NCI-H2081 treated with DMSO at 0.1 percent for 48 hours (cell line): ENCODE measurements around the gene DENND2D.

Source experiments
- DNase-seq: peaks from one replicate; lab custom pipeline; 2025; lab: John Stamatoyannopoulos, UW

Gene DENND2D

DNA sequence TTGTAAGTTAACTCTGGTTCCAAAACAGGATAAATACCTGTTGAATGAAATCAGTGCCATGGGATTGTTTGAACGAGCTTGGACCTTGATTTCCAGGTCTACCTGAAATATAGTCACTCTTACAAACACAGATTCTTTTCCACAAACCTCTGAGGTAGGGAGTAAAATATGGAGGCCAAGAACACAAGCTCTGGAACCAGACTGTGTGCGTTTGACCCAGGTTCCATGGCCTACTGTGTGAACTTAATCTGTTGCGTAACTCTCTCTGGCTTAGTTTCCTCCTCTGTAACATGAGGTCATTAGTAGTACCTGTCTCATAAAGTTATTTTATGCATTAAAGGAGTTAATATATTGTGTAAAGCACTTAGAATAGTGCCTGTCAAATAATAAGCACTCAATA lies 25.1 kb downstream of the DENND2D start:
- DNase-seq: no peak

DNA sequence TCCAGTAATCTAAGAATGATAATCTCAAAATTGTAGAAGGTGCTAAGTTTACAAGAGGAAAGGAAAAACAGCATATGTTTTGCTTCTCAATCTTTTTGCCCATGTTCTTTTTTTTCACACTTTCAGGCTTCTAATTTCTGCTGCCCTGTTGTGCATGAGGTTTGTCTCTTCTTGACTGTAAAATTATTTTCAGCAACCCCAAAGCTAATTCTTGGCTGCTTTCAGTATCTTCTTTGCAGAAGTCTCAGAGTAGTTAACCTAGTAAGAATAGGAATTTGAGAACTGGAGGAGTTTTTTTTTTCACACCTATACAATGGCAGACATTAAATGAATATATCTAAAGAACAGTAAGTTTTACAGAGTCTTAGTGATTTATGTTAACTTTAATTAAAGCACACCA lies 26.4 kb downstream of the DENND2D start:
- DNase-seq: no peak

DNA sequence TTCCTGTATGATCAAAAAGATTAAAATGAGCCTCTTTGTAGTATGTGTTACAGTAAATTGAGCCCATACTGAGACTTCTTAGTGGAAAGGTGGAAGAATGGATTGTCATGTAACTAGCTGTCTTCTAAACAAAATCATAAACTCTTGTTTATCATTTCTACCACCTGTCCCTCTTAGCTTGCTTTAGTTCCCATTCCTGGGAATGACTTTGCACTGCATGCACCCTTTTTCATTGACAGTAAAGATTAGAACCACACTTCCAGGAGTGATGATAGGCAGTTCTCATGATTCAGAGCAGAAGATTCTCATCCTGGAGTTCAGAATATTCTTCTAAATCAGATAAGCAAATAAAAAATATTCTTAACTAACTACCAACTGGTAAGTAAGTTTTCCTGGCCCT lies 28.0 kb downstream of the DENND2D start:
- no peak for DNase-seq

DNA sequence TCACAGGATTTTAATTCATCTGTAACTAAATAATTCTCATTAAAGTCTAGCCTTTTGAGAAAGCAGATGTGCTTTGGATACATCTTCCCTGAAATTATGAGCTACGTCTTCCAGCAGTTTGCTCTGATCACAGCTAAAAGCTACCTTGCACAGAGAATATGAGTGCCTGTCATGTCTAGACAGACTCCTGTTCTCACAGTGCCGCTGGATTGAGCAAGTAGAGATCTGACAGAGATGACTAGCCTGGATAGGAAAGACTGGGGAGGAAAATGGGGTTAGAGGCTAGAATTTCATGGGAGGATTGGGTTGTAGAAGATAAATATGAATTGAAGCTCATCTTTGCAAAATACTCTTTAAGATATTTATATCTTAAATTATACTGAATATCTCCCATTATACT lies 36.3 kb downstream of the DENND2D start:
- no peak for DNase-seq

DNA sequence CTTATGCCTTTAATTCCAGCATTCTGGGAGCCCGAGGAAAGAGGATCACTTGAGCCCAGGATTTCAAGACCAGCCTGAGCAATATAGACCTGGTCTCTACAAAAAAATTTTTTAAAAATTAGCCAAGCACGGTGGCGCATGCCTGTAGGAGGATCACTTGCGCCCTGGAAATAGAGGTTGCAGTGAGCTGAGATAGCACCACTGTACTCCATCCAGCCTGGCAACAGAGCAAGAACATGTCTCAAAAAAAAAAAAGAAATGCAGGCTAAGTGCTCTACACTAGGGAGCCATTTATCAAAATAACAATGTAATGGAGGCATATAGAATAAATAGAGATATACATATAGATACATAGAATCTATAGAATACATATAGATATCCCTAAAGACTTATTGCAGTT lies 37.1 kb downstream of the DENND2D start:
- DNase-seq: no peak

DNA sequence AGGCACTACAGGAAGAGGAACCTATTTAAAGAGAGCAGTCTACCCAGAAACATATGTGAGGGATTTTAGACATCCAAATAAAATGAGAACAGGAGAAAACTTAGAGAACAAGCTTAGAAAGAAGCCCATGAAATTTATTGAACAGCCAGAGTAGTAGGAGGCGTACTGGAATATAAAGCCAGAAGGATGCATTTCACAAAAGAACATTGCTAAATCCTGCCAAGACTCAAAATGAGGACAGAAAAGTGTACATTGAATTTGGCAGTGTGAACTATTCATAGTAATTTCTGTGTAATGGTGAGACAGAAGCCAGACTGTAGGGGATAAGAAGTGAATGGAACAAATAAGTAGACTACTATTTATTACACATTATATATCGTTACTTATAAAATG lies 38.0 kb downstream of the DENND2D start:
- no peak for DNase-seq

DNA sequence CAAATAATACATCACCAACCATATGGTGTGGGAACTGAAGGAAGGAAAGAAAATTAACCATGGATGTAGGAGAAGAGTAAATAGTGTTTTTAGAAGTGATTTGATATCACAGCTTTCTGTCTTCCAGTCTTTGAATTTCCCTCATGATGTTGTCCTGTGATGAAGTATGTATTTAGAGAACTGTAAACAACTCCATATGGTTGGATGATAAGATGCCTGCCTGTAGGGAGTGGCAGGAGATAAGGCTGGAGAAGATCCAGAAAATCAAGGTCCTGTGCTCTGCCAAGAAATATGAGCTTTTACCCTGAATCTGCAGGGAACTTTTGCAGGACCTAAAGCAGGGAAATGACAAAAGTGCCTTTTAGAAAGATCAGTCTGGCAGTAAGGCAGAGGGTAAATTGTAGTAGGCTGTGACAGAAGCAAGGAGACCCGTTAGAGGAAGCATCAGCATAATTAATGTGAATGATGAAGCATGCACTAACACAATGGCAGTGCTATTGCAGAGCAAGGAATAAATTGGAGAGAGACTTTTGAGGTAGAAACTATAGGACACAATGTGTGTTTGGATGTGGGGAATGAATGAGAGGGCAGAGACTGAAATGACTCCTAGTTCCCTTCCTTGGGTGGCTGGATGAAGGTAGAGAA lies 38.5 kb downstream of the DENND2D start:
- DNase-seq: no peak

DNA sequence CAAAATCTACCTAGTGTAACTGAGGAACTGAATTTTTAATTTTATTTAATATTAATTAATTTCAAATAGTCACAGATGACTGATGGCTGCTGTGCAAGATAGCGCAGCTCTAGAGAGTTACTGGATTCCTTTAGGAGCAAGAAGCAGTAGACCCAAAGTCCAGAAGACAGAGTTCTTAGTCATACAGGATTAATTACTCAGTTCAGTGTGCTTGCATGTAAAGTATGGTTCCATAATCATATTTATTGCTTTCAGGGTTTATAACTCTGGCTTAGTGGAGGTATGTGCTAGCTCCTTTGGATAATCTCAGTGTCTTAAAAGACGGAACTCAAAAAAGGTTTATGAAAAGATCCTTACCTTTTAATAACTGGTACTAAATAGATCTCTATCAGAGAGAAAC lies 43.0 kb downstream of the DENND2D start:
- DNase-seq: no peak

DNA sequence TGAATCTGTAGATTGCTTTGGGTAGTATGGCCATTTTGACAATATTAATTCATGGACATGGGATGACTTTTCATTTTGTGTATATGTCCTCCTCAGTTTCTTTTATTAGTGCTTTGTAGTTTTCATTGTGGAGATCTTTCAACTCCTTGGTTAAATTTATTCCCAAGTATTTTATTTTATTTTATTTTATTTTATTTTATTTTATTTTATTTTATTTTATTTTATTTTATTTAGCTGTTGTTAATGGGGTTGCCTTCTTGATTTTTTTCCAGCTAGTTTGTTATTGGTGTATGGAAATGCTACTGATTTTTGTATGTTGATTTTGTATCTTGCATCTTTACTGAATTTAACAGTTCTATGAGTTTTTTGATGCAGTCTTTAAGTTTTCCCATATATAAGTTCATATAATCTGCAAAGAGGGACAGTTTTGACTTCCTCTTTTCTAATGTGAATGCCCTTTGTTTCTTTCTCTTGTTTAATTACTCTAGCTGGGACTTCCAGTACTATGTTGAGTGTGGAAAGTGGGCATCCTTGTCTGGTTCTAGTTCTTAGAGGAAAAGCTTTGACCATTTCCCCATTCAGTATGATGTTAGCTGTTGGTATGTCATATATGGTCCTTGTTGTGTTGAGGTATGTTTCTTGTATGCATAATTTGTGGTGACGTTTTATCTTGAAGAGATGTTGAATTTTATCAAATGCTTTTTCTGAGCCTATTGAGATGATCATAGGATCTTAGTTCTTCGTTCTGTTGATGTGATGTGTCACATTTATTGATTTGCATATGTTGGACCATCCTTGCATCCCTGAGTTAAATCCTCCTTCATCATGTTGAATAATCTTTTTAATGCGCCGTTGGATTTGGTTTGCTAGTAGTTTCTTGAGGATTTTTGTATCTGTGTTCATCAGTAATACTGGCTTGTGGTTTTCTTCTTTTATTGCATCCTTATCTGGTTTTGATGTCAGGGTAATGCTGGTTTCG lies 46.1 kb downstream of the DENND2D start:
- DNase-seq: no peak

DNA sequence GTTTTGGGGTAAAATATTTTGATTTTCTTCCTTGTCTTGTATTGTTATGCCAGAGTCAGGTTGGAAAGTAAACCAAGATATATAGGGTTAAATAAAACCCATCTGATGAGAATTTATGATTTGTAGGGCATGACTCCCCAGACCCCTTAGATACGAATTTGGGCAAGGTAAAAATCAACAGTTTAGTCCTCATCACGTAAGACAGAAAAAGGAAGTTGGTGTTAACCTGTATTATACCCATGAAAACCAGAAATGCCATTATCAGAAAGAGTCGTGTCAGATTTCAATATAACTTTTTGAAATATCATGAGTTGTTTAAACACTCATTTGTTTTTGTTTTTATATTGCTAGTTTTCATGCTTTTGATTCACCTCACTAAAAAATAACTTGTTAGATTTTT lies 48.6 kb downstream of the DENND2D start:
- no peak for DNase-seq

DNA sequence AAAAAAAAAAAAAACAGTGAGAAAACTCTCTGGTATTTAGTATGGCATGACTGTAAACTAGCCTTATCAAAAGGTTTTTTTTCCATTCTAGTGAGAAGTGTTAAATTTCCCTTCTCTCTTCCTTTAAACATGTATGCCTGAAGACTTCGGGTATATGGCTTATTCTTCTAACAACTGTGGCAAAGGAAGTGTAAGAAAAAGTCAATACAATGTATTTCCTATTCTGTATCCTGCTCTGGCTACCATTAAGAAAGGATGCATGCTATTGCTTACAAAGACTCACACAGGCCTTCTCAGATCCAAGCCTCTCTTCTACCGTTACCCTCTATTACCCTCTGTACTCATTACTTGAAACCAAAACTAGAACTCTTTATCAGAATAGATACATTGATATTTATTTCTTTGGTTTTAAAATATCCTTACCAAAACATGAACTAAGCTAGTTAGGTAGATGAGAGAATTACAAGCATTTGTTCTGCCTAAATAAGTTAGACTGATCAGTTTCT lies 52.0 kb downstream of the DENND2D start:
- no peak for DNase-seq

DNA sequence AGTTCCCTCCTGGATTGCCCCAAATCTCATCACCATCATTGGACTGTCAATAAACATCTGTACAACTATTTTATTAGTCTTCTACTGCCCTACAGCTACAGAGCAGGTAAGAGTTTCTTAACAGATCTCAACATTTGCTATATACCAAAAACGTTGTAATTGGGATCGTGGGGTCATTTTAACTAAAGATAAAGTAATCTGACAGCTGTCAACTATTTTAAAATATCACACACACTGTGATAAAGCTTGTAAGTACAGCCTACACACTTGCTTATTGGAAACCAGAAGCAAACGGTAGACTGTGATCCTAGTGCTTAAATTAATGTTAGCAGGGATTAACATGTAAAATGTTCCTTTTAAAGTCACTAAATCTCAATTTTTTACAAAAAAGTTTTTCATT lies 52.5 kb downstream of the DENND2D start:
- no peak for DNase-seq

DNA sequence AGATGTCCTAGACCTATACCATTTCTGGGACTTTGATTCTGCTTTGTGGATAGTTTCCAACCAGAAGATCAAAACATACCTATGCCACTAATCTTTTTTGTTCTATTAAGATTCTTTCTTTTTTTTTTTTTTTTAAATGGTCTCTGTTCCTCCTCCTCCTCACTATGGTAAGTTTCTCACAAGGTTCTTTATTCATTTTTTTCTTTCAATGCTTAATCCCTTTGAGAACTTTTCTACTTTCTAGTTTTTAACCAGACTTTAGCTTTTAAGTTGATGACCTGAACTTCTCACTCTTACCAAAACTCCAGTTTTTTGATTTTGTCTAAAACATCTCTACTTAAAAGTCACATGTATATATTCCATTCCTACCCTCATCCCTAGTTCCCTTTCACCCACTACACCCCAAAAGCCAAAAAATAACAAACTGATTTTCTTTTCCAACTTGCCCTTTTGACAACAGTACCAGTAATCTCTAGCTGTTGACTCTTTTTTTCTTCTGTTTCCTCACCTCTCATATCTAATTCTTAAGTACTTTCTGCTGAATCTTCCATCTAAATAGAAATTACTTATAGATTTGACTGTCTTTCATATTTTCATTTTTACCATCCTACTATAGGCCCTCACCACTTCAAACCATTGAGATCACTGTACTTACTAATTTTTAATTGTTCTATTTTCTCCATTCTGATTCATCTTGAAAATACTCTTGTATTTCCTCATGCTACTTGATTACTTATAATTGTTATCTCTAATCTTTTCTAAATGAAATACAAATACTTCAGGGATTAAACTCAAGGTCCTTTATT lies 54.3 kb downstream of the DENND2D start:
- DNase-seq: no peak

DNA sequence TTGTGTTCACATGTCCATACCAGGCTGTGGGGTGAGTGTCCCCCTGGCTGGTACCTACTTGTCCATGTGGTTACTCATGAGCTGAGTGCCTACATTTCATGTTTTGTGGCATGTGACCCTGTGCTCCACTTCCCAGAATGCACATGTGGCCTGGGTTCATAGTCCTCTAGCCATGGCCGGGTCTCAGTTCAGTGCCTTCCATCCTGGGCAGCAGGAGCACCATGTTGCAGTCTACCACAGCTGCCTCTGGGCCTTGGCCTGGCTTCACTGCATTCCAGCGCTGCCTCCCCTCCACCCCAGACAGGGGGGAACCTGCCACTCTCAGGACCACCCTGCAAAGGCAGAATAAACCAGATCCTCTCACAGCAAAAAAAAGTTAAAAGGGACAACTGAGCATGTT lies 54.9 kb downstream of the DENND2D start:
- DNase-seq: no peak

DNA sequence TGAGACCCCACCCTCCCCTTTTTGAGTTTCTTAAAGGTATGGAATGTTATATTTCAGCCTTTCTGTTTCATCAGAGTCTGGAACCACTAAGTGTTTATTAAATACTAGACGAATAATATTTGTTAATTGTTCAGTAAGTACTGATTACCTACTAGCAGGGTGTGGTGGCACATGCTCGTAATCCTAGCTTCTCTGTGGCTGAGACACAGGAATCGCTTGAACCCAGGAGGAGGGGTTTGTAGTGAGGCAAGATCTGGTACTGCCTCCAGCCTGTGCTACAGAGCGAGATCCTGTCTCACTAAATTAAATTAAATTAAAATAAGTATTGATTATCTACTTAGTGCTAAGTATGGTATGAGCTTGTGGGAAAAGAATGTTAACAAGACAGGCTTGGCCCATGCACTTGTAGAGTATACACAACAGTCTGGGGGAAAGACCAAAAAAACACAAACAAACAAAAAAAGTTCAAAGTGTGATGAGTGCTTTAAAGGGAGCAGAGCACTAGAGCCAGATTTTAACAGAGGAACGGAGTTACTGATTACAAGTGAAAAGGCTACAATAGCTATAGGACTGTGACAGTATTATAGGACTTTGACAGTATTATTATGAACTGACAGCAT lies 58.0 kb downstream of the DENND2D start:
- DNase-seq: no peak

DNA sequence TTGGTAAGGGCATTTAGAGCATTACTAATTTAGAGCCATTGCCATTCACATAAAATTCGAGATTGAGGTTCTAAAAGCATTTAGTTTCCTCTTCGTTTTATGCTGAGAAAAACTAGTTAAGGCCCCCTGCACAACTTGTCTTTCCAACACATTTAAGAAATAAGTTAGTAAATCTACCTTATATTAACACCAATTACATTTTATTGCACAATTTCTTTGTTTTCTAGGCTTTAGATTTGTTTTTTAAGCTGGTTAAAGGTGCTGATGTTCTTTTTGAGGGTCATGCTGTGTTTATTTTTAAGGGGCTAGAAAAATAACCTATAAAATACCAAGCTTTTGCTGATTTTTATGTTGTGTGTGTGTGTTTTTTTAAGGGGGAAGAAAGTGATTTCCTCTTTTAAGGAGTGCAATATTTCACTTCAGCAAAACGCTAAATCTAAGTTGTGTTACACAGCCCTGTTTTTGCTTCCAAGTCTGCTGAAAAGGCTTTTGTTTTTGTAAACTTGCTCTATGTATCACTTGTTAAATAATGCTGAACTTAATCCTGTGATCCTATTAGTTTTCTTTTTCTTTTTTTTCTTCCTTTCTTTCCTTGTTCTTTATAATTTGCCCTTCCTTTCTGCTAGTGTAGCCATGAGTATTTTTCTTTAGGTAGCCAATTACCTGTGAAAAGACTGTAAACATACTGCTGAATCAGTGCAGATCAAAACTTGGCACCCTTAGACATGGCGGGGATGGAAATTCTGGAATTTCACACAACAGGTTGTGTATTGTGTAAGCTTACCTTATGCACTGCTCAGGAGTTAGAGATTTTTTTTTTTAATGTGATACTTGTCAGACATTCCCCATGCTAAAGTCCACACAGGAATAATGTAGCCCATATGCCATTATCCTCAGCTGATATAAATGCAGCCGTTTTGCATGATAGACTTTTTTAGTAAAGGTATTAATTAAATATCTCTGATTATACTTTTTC lies 58.9 kb downstream of the DENND2D start:
- no peak for DNase-seq

DNA sequence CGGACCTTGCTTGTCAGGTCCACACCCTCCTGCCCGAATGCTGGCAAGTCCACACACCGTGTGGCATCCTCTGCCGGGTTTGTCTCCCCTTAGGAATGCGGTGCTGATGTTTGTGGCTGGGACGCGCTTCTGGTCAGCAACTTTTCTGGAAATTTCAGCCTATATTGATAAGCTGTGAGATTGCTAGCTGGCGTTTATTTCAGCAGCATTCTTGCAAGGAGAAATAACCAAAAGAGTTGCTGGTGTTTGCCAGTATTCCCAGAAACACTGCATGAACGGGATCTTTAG lies 59.8 kb downstream of the DENND2D start:
- DNase-seq: no peak

DNA sequence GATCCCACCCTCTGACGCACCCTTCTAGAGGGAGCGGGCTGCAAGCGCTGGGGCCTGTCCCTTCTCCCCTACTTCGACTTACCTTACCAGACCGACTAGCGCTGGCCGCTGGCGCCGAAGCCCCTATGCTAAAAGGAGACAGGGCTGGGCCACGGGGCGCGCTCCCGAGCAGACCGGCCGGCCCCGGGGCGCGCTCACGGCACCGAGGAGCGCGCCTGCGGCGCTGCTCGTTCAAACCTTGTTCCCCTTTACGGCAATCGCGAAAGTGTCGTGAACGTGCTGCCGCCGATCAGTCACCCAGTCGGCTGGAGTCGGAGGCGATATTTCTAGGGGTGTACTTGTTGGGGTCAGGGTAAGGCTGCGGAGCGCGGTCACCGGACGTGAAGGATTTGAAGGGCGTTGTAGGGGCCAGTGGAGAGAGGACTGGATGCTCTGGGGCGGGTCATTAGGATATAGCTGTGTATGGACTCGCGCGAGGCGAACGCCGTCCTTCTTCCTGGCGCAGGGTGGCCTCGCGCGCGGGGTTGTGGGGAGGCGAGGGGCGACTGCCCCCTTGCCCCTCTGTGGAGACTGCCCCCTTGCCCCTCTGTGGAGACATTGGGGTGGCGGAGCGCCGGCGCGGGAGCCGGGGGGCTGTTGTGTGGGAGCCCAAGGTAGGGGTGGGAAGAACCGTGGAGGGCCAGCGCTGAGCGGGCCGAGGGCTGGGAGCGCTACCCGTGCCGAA lies 60.3 kb downstream of the DENND2D start, which contains the start of the genes CEPT1 and DRAM2:
Gene CEPT1, plus strand, starts transcription at position 268 of the 724 bp plus-strand sequence. CDS start 7,492 bp downstream, outside the sequence.
Gene DRAM2, minus strand, starts transcription at position 138 of the 724 bp plus-strand sequence. CDS start 8,539 bp downstream, outside the sequence.
- peak; percentile 47 for DNase-seq

DNA sequence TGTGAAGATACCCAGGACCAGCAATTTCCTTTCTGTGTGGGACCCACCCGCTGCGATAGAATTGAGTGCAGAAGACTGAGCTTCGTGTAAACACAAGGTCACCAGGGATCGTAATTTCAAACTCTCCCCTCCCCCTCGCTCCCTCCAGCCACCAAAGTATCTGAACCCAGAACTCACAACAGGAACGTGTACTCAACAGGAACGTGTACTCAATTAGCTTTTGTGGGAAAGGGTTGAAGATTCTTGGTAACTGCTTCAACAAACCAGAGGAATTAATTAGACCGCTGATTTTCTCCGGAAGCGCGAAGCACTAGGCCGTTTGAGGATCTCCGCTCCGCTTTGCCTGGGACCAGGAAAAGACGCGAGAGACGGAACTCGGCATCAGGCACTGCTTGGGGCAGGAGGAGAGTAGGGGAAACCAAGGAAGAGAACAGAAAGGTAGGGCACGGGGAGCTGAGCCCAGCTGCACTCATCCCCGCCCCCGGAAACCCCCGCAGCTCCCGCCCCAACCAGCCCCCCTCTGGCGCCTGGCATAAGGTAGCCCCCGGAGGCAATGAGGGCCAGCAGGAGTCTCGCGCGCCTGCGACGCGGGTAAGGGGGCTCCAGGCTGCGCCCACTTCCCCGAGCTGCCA lies 61.0 kb downstream of the DENND2D start:
- peak; percentile 26 for DNase-seq
